HepG2 (cell line): ENCODE results near the gene SMARCB1. TPM values are rescaled to one million over a fixed set of nuclear protein-coding genes. Genes with fewer than 3 reads are reported as not detected.

Source experiments
- FOXO1 ChIP-seq: sonication (generic); formaldehyde crosslinking; IDR thresholded peaks from 2 replicates; pipeline ENCODE4 v1.4.0; 2020; ENCODE audit warnings: missing genetic modification reagents
- GMEB1 ChIP-seq: sonication (generic); formaldehyde crosslinking; IDR thresholded peaks from 2 replicates; pipeline ENCODE4 v1.5.1; 2020; ENCODE audit warnings: missing genetic modification reagents, mild to moderate bottlenecking, borderline replicate concordance
- HDAC2 ChIP-seq: sonication (generic); formaldehyde crosslinking; IDR thresholded peaks from 2 replicates; pipeline ENCODE4 v1.4.0; 2020; ENCODE audit warnings: missing genetic modification reagents
- MBNL3 ChIP-seq: fragments of 250-450 bp; sonication (Bioruptor Pico); conservative IDR thresholded peaks from 2 replicates; pipeline ENCODE4 v1.8.0; 2022; ENCODE audit warnings: mild to moderate bottlenecking, inconsistent platforms
- NAIF1 ChIP-seq: sonication (generic); formaldehyde crosslinking; IDR thresholded peaks from 2 replicates; pipeline ENCODE4 v1.5.0; 2020; ENCODE audit warnings: mild to moderate bottlenecking, missing genetic modification reagents, borderline replicate concordance
- RXRA ChIP-seq: sonication (generic); formaldehyde crosslinking; IDR thresholded peaks from 2 replicates; pipeline ENCODE4 v1.5.1; 2020; ENCODE audit warnings: missing genetic modification reagents
- SIX1 ChIP-seq: sonication (generic); formaldehyde crosslinking; IDR thresholded peaks from 2 replicates; pipeline ENCODE4 v1.4.0; 2020; ENCODE audit warnings: missing genetic modification reagents, borderline replicate concordance
- SMAD3 ChIP-seq: sonication (generic); formaldehyde crosslinking; IDR thresholded peaks from 2 replicates; pipeline ENCODE4 v1.4.0; 2020; ENCODE audit warnings: missing genetic modification reagents
- SMYD3 ChIP-seq: sonication (generic); formaldehyde crosslinking; IDR thresholded peaks from 2 replicates; pipeline ENCODE4 v1.8.1; 2023; ENCODE audit warnings: mild to moderate bottlenecking, missing genetic modification reagents
- SNAPC2 ChIP-seq: sonication (generic); formaldehyde crosslinking; IDR thresholded peaks from 2 replicates; pipeline ENCODE4 v1.8.1; 2022; ENCODE audit warnings: mild to moderate bottlenecking, missing genetic modification reagents
- SRSF1 ChIP-seq: fragments of 200-400 bp; formaldehyde crosslinking; optimal IDR thresholded peaks from 2 replicates; pipeline ENCODE3; 2017; ENCODE audit warnings: mild to moderate bottlenecking, low read depth, low read length, moderate library complexity
- TEAD3 ChIP-seq: optimal IDR thresholded peaks from 2 replicates; pipeline ENCODE3; 2016; ENCODE audit warnings: borderline replicate concordance
- ZC3H4 ChIP-seq: sonication (generic); formaldehyde crosslinking; IDR thresholded peaks from 2 replicates; pipeline ENCODE4 v1.4.0; 2020; ENCODE audit warnings: missing genetic modification reagents, borderline replicate concordance
- ZMYM4 ChIP-seq: sonication (generic); formaldehyde crosslinking; IDR thresholded peaks from 2 replicates; pipeline ENCODE4 v1.8.1; 2023; ENCODE audit warnings: mild to moderate bottlenecking, missing genetic modification reagents
- ZNF557 ChIP-seq: sonication (generic); formaldehyde crosslinking; IDR thresholded peaks from 2 replicates; pipeline ENCODE4 v1.4.0; 2020; ENCODE audit warnings: missing genetic modification reagents
- ZNF788 ChIP-seq: sonication (generic); formaldehyde crosslinking; IDR thresholded peaks from 2 replicates; pipeline ENCODE4 v1.5.0; 2020; ENCODE audit warnings: mild to moderate bottlenecking, missing genetic modification reagents, borderline replicate concordance
- polyA plus RNA-seq, 8 experiments: library from polyadenylated mRNA; depleted of rRNA in 3 of 8; stranded (reverse) in 7 of 8; unstranded in 1 of 8; fragments of >200 nt; fragmentation: Illumina TruSeq in 4 of 8; extraction: Trizol in 4 of 8; gene quantifications; 2 replicates each; pipeline versions ENCODE4 v1.2.1 to v1.2.3, GENCODE V29; 2011 to 2016; ENCODE audit warnings: low read depth in 4 of 8, missing spikeins in 1 of 8, mixed read lengths in 1 of 8; ENCODE audit not compliant: insufficient read depth in 1 of 8
- total RNA-seq, 5 experiments: library from RNA; depleted of rRNA; stranded (reverse); fragments of >200 nt; fragmentation: Illumina TruSeq; extraction: Trizol; gene quantifications; 2 replicates each; pipeline ENCODE4 v1.2.3, GENCODE V29; 2016; ENCODE audit warnings: low read depth in 1 of 5
- TF ChIP-seq, protein P1 (sequence below): sonication (generic); formaldehyde crosslinking; IDR thresholded peaks from 2 replicates; pipeline ENCODE4 v1.9.0; 2021; ENCODE audit warnings: missing genetic modification reagents, borderline replicate concordance
- TF ChIP-seq, protein P2 (sequence below): IDR thresholded peaks from 2 replicates; pipeline ENCODE4 v1.6.1; 2016; ENCODE audit warnings: low read depth
- TF ChIP-seq, protein P3 (sequence below): sonication (generic); formaldehyde crosslinking; IDR thresholded peaks from 2 replicates; pipeline ENCODE4 v1.8.0; 2022; ENCODE audit warnings: low read depth, missing genetic modification reagents
- TF ChIP-seq, protein P4 (sequence below): sonication (generic); formaldehyde crosslinking; IDR thresholded peaks from 2 replicates; pipeline ENCODE4 v1.4.0; 2020; ENCODE audit warnings: mild to moderate bottlenecking, missing genetic modification reagents, borderline replicate concordance

SMARCB1 gene
- total and polyA plus RNA-seq, 2 of the 13 experiments (the other 11 are each of a cell fraction or from before 2014, with no cell fraction given) = 74.0 to 166 TPM

DNA sequence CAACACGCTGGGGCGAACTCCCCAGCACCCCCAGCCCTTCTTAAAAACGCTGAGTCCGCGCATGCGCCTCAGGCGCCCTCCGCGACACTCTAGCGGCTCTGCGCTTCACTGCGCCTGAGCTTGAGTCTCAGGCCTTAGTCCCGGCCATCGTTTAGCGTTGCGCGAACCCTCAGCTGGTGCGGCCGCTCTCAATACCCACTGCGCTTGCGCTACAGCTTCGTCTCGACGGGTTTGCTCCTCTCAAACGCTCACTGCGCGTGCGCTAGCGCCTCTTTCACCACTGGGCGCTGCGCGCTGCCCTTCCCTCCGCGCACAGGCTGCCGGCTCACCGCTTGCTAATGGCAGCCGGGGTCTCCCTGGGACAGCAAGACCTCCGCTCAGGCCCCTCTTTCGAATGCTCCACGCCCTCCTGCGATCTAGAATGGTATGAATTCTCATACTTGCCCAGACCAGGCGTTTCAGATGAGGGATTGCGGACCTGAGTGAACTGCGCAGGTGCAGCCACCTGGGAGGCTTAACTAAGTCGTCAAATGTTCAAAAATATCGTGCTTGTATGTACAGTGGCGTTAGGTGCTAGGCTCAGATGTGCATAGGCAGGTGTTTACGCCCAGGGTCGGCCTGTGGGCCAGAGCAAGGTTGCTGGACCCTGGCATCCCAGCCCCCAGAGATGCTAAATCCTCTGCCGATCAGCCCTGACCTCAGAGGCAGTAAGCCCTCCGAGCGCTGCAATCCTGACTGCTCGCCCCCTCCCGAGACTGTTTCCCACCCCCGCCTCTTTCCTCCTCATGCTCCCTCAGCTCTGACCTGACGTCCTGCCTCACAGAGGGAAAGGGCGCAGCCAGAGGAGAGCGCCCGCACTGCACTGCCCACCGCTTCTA, 71.1 kb downstream of the SMARCB1 start, which contains the start of gene SLC2A11 (continued):
- TF ChIP-seq FOXO1 (0 out of 2 replicates have a peak, but pooled peaks have one; percentile 12), HDAC2 (CRISPR knock-in tag) (no peak), NAIF1 (peak; percentile 74; the same call in 1 of the 2 replicates), MBNL3 (CRISPR knock-in tag) (no peak), ZMYM4 (CRISPR knock-in tag) (no peak), SMAD3 (no peak), SMYD3 (CRISPR knock-in tag) (no peak), SRSF1 (no peak), GMEB1 (CRISPR knock-in tag) (peak; percentile 55; the same call in 1 of the 2 replicates), ZC3H4 (CRISPR knock-in tag) (no peak), ZNF788 (CRISPR knock-in tag) (peak; percentile 13; the same call in 1 of the 2 replicates), ZNF557 (CRISPR knock-in tag) (no peak), TEAD3 (peak; percentile 34), SIX1 (no peak), SNAPC2 (CRISPR knock-in tag) (no peak), RXRA (peak; percentile 33)
- TF ChIP-seq, protein P1, sequence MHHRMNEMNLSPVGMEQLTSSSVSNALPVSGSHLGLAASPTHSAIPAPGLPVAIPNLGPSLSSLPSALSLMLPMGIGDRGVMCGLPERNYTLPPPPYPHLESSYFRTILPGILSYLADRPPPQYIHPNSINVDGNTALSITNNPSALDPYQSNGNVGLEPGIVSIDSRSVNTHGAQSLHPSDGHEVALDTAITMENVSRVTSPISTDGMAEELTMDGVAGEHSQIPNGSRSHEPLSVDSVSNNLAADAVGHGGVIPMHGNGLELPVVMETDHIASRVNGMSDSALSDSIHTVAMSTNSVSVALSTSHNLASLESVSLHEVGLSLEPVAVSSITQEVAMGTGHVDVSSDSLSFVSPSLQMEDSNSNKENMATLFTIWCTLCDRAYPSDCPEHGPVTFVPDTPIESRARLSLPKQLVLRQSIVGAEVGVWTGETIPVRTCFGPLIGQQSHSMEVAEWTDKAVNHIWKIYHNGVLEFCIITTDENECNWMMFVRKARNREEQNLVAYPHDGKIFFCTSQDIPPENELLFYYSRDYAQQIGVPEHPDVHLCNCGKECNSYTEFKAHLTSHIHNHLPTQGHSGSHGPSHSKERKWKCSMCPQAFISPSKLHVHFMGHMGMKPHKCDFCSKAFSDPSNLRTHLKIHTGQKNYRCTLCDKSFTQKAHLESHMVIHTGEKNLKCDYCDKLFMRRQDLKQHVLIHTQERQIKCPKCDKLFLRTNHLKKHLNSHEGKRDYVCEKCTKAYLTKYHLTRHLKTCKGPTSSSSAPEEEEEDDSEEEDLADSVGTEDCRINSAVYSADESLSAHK (CRISPR knock-in tag) = no peak
- TF ChIP-seq, protein P2, sequence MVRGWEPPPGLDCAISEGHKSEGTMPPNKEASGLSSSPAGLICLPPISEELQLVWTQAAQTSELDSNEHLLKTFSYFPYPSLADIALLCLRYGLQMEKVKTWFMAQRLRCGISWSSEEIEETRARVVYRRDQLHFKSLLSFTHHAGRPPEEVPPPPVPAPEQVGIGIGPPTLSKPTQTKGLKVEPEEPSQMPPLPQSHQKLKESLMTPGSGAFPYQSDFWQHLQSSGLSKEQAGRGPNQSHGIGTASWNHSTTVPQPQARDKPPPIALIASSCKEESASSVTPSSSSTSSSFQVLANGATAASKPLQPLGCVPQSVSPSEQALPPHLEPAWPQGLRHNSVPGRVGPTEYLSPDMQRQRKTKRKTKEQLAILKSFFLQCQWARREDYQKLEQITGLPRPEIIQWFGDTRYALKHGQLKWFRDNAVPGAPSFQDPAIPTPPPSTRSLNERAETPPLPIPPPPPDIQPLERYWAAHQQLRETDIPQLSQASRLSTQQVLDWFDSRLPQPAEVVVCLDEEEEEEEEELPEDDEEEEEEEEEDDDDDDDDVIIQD = peak; percentile 52; the same call in 1 of the 2 replicates
- TF ChIP-seq, protein P3, sequence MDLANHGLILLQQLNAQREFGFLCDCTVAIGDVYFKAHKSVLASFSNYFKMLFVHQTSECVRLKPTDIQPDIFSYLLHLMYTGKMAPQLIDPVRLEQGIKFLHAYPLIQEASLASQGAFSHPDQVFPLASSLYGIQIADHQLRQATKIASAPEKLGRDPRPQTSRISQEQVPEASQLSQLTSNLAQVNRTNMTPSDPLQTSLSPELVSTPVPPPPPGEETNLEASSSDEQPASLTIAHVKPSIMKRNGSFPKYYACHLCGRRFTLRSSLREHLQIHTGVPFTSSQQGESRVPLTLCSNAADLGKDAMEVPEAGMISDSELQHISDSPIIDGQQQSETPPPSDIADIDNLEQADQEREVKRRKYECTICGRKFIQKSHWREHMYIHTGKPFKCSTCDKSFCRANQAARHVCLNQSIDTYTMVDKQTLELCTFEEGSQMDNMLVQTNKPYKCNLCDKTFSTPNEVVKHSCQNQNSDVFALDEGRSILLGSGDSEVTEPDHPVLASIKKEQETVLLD (CRISPR knock-in tag) = no peak
- TF ChIP-seq, protein P4, sequence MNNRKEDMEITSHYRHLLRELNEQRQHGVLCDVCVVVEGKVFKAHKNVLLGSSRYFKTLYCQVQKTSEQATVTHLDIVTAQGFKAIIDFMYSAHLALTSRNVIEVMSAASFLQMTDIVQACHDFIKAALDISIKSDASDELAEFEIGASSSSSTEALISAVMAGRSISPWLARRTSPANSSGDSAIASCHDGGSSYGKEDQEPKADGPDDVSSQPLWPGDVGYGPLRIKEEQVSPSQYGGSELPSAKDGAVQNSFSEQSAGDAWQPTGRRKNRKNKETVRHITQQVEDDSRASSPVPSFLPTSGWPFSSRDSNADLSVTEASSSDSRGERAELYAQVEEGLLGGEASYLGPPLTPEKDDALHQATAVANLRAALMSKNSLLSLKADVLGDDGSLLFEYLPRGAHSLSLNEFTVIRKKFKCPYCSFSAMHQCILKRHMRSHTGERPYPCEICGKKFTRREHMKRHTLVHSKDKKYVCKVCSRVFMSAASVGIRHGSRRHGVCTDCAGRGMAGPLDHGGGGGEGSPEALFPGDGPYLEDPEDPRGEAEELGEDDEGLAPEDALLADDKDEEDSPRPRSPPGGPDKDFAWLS (CRISPR knock-in tag) = 0 out of 2 replicates have a peak, but pooled peaks have one; percentile 14
